Activated CD8-positive, alpha-beta memory T cell treated with anti-CD3 and anti-CD28 coated beads, Interleukin-2, amount 50 U/mL, for 1 hour (primary cell): ENCODE data around the gene TRIML2.

Source experiments
- DNase-seq: peaks from one replicate; pipeline ENCODE4 v3.0.0-alpha.2; 2020; ENCODE audit errors: extremely low read depth

Gene TRIML2

DNA sequence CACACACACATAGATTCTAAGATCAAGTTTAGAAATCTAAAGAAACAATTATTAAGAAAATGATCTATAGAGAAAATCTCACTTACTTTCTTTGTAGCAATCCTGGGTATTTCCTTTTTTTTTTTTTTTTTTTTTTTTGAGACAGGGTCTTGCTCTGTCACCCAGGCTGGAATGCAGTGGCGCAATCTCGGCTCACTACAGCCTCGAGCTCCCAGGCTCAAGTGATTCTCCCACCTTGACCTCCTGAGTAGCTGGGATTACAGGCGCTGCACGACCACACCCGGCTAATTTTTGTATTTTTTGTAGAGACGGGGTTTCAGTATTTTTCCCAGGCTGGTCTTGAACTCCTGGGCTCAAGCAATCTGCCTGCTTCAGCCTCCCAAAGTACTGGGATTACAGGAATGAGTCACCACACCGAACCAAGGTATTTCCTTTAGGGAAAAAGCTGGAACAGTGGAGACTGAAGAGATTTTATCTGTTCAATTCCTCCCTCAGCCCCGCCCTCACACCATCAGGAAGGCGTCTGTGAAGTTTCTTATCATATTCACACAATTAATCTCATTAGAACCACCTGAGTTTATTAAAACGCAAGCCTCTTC lies at the start of gene TRIML2:
Gene TRIML2 (minus strand): TSS at position 447 of the 599 bp plus-strand sequence. CDS start 4,235 bp downstream, outside the sequence.
- DNase-seq = no peak

DNA sequence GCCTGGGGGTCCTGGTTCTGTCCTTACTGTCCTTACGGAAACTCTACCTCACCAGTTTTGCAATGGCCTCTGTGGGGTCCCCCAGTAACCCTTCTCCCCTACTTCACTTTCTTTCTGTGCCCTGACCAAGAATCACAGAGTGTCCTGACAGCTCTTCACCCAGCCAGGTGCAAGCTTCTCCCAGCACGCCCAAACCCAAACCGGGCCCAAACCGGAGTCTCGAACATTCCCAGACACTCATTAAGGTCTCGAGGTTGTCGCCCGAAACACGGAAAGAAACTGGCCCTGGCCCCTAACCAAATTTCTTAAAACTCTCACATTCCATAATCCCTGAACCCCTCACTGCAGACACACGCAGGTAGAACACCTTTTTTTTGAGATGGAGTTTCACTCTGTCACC lies 48.9 kb upstream of the TRIML2 start:
- DNase-seq = no peak

- DNase-seq = no peak
These were observed 45.4 kb upstream of the TRIML2 start for GRCh38 chr4:188154668-188155405.

- no peak for DNase-seq
These were observed 38.4 kb upstream of the TRIML2 start for GRCh38 chr4:188147776-188148175.

- no peak for DNase-seq
These were observed 37.8 kb upstream of the TRIML2 start for GRCh38 chr4:188147176-188147575.

DNA sequence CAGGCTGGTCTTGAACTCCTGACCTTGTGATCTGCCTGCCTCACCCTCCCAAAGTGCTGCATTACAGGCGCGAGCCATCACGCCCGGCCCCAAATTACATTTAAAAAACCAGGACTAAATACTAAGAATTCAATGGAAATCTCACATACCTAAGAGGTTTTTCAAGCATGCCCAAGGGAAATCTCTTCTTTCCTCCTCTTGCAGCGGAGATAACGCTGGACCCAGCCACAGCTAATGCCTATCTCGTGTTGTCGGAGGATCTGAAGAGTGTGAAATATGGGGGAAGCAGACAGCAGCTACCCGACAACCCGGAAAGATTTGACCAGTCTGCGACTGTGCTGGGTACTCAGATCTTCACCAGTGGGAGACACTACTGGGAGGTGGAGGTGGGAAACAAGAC lies 37.2 kb upstream of the TRIML2 start:
- no peak for DNase-seq

DNA sequence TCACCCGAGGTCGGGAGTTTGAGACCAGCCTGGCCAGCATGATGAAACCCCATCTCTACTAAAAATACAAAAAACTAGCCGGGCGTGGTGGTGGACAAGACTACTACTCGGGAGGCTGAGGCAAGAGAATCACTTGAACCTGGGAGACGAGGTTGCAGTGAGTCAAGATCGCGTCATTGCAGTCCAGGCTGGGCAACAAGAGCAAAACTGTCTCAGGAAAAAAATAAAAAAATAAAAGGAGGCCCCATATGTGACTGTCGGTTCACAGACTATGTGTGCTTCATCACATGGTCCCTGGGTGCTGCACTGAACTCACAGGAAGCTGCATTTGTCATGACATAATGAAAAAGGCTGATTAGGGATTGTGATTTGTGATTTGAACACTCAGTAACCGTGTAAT lies 36.2 kb upstream of the TRIML2 start:
- DNase-seq = no peak

- no peak for DNase-seq
These were observed 34.3 kb upstream of the TRIML2 start for GRCh38 chr4:188143731-188144130.

DNA sequence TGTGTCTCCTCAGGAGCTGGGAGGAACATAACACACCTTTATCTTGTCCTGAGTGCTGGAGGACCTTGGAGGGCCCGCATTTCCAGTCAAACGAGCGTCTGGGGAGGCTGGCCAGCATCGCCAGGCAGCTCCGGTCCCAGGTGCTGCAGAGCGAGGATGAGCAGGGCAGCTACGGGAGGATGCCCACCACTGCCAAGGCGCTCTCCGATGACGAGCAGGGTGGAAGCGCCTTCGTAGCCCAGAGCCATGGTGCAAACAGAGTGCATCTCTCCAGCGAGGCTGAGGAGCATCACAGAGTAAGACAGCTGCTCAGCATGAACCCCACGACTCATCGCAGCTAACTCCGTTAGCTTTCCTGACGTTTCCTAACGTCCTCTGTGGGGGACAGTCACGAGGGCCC lies 30.3 kb upstream of the TRIML2 start:
- DNase-seq = no peak

DNA sequence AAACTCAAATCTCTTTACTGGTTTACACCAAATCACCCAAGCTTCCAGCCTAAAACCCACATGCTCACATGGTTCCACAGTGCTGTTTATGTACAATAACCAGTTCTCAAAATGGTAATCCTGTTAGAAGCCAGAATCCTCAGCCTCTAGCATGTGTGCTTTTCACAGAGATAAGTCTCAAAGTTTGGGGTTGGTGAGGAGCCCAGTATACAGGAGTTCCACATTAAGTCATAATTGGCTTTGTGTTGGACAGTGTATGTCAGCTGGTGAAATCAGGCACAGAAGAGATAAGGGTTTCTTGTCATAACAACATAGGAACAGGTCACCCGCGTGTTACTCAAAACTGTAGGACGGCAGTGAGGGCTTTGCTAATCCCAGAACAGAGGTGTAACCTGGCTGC lies 29.7 kb upstream of the TRIML2 start, which contains the start of gene TRIML1:
Gene TRIML1 (plus strand): TSS at position 301 of the 400 bp plus-strand sequence. CDS start 118 bp downstream, outside the sequence.
- DNase-seq = no peak

DNA sequence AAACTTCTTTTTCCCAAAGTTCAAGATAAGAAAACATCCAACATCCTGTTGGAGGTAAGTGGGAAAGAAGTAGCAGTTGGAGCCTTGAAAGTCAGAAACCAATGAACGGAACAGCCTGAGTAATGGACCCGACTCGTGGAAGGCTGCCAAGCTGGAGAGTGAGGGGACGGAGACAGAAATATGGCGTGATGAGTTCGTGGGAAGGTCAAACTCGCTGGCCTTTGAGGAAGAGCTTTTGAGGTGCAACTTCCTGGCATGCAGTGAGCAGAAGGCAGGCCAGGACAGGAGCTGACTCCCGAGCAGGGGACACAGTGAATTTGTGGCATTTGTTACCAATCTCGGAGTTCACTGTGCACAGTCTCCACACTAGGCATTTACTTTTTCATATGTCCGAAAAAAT lies 28.8 kb upstream of the TRIML2 start:
- no peak for DNase-seq

- no peak for DNase-seq
These were observed 22.8 kb upstream of the TRIML2 start for GRCh38 chr4:188132232-188132631.

DNA sequence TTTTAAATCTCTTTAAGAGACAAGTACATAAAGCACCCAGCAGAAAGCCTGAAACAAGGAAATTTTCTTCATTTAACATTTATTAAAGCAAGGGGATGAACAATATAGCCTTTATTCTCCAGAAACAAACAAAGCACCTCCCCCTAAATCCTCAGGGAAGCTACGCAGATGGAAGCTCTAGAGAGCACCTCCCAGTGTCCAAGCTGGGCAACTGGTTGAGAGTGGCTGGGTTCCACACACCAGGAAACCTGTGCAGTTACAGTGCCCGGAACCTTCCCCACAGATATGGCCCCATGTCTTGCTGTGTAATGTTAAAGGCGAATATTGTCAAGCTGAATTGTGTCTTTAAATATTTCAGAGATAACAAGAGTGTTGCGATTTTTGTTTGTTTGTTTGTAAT lies 21.0 kb upstream of the TRIML2 start:
- DNase-seq = no peak

- no peak for DNase-seq
These were observed 17.9 kb upstream of the TRIML2 start for GRCh38 chr4:188127214-188127874.

- DNase-seq = no peak
These were observed 12.1 kb upstream of the TRIML2 start for GRCh38 chr4:188121530-188121929.

DNA sequence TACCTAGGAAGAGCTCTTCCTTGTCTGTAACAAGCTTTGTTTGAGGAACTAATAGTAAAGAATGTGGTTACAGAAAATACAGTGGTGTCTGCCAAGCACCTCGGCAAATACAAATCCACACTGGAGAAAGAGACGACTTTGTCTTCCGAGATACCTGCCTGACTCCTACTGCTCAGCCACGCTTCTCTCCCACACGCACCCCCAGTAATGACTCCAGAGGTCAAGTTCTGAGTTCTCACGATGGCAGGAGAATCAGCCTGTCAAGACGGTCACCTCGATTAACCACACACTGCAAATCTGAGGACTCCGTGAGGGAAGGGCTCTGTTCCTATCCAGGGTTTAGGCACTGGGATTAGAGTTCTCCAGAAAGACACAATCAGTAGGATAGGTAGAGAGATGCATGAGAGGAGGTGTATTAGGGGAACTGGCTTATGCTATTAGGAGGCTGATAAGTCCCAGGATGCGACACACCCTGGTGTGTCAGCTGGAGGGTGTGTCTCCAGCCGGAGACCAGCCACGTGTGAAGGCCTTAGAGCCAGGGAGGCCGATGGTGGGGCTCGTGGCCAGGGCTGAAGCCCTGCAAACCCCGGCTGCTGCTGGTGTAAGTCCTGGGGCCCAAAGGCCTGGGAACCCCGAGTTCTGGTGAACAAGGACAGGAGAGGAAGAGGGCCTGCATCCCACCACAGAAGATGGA lies 8.4 kb upstream of the TRIML2 start:
- DNase-seq = no peak

GRCh38 chr4:188113156-188113555 lies 3.8 kb upstream of the TRIML2 start:
- no peak for DNase-seq

DNA sequence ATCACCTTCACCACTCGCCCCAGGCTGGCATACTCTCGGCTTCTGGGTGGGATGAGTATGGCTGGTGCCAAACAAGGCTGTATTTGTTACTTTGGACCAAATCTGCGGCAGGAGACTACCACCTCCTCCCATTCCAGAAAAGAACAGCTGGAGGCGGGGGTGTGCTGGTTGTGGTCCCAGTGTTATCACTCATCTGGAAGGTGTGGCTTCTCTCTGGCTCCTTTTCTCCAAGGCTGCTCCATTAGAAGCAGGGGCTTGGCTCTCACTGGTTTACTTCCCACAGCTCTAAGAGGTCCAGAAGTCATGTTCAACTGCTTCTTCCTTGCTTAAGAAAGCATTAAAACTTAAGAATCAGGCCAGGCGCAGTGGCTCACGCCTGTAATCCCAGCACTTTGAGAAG lies 2.6 kb upstream of the TRIML2 start:
- DNase-seq = no peak

- no peak for DNase-seq
These were observed 1.5 kb upstream of the TRIML2 start for GRCh38 chr4:188110741-188111471.

DNA sequence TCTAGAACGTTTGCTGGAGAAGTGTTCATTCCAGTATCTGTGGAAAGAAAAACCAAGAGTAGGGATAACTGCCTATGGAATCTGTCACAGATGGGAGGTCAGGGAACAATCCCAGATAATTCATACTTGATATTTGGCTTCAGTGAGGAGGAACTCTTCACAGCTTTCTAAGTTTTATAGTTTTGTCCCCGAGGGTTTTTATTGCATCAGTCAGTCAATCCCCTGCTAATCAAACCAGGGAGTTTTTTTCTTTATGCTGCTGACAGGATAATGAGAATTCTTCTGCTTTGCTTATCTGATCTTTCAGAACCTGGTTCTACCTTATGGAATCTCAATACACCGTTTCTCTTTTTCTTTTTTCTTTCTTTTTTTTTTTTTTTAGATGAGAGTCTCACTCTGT lies 633 bp upstream of the TRIML2 start:
- DNase-seq = no peak

DNA sequence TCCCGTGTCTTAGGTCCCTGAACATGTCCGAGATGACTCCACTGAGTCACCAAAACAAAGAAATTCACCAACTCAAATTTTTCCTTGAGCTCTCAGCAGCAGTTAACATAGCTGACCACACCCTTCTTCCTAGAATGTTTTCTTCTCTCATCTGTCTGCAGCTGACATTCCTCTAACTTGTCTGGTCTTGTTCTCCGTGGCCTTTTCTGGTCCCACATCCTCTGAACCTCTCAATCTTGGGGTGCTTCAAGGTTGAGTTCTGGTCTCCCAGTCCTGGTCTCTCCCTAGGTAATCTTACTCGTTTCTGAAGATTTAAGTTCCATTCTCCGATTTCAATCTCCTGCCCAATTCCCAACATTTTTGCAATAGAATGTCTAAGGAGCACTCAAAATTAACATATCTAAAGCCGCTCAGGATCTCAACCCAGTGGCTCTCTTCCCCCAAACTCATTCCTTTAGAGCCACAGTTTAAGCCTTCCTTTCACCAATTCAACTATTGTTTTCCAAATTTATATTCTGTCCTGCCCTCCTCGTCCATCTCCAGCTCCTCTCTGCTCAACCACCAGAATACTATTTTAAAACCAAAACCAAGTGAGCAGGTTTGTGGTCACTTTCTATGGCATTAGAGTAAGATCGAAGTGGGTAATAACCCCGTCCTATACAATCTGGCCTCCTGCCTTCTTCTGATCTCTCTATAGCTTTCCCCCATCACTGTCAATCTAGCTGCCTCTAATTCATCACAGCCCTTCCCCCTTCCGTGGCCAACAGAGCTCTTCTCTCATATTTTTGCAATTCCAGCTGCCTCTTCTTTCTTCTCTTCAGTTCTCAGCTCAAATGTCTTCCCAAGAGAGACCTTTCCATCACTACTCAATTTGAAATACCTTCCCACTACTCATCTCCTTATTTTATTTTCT lies 1.2 kb downstream of the TRIML2 start:
- no peak for DNase-seq
